GM12864 (cell line): Measurements from ENCODE around the gene MCM8.

Experiments
- DNase-seq: peaks from one replicate; pipeline ENCODE4 v3.0.0-alpha.2; 2011; ENCODE audit warnings: low read depth
- H3K4me3 ChIP-seq: 2 replicates; pipeline ENCODE4 v1.5.1; 2011; ENCODE audit warnings: mild to moderate bottlenecking, low read depth, low read length, control low read depth
- CTCF ChIP-seq: IDR thresholded peaks from 2 replicates; pipeline ENCODE4 v1.5.1; 2011; ENCODE audit warnings: low read depth, mild to moderate bottlenecking, moderate library complexity, low read length, control low read depth, inconsistent platforms; ENCODE audit errors: missing control alignments

Gene MCM8

GRCh38 chr20:5977975-5978374 lies 27.5 kb downstream of the MCM8 start:
- no peak for TF ChIP-seq CTCF
- no peak for DNase-seq
- no peak overlapping the region for H3K4me3 ChIP-seq

- TF ChIP-seq CTCF: no peak
- no peak for DNase-seq
- no peak overlapping the region for H3K4me3 ChIP-seq
Measured at GRCh38 chr20:5979801-5980200, 29.3 kb downstream of the MCM8 start.

- H3K4me3 ChIP-seq: no peak overlapping the region
- DNase-seq: no peak
- TF ChIP-seq CTCF: no peak
Measured at GRCh38 chr20:5980720-5981538, 30.5 kb downstream of the MCM8 start.

- no peak overlapping the region for H3K4me3 ChIP-seq
- TF ChIP-seq CTCF: no peak
- DNase-seq: no peak
Measured at GRCh38 chr20:5987383-5987782, 36.9 kb downstream of the MCM8 start.

- DNase-seq: no peak
- no peak overlapping the region for H3K4me3 ChIP-seq
- no peak for TF ChIP-seq CTCF
Measured at GRCh38 chr20:5989539-5989938, 39.1 kb downstream of the MCM8 start.

- no peak overlapping the region for H3K4me3 ChIP-seq
- DNase-seq: no peak
- TF ChIP-seq CTCF: no peak
Measured at GRCh38 chr20:5990946-5991345, 40.5 kb downstream of the MCM8 start.
